SK-N-SH (cell line): ENCODE results near the gene SPATA32. TPM values are rescaled to one million over a fixed set of nuclear protein-coding genes. Genes with fewer than 3 reads are reported as not detected.

Source experiments
- CTCF ChIA-PET: fragments of 300-600, 350-600 bp; formaldehyde crosslinking; extraction: SDS; loops from one replicate; lab custom pipeline; 2021; lab: Yijun Ruan, JAX
- POLR2A ChIA-PET: fragments of 350-600 bp; sonication (Branson Sonifier 250); formaldehyde crosslinking; extraction: SDS; loops from one replicate; lab custom pipeline; 2020; ENCODE audit warnings: antibody characterized with exemption, inconsistent platforms; lab: Yijun Ruan, JAX
- DNase-seq: peaks from one replicate; pipeline ENCODE4 v3.0.0; 2012
- H2AFZ ChIP-seq: fragments of 200-600 bp; sonication (generic); 2 replicates; pipeline ENCODE4 v1.8.1; 2016; ENCODE audit warnings: antibody characterized with exemption, mild to moderate bottlenecking, low read depth
- H3F3A ChIP-seq: fragments of 200-600 bp; sonication (generic); replicated peaks from 2 replicates; pipeline ENCODE3; 2016; ENCODE audit warnings: antibody characterized with exemption, mild to moderate bottlenecking; ENCODE audit not compliant: insufficient read depth
- H3K27ac ChIP-seq, 2 experiments: fragments of 200-500 bp in 1 of 2; fragments of 200-600 bp in 1 of 2; sonication (Bioruptor generic) in 1 of 2; sonication (generic), shearing (Covaris generic) in 1 of 2; 2 replicates each; pipeline versions ENCODE4 v1.5.1 to v1.6.1; 2014 to 2016; ENCODE audit warnings: low read depth in 2 of 2, inconsistent platforms in 1 of 2, low read length in 1 of 2, mild to moderate bottlenecking in 1 of 2, mixed read lengths in 1 of 2
- H3K27me3 ChIP-seq: fragments of 200-600 bp; sonication (generic), shearing (Covaris generic); 2 replicates; pipeline ENCODE4 v1.6.1; 2016; ENCODE audit warnings: mixed run types; ENCODE audit not compliant: insufficient read depth
- H3K36me3 ChIP-seq, 2 experiments: fragments of 200-500 bp in 1 of 2; fragments of 200-600 bp in 1 of 2; sonication (Bioruptor generic) in 1 of 2; sonication (generic) in 1 of 2; replicated peaks in 1 of 2; 2 replicates each; pipeline versions ENCODE3 to v1.5.1; 2014 to 2016; ENCODE audit warnings: low read length in 1 of 2, mild to moderate bottlenecking in 1 of 2; ENCODE audit not compliant: insufficient read depth in 2 of 2, control insufficient read depth in 1 of 2
- H3K4me1 ChIP-seq, 2 experiments: fragments of 200-500 bp in 1 of 2; fragments of 200-600 bp in 1 of 2; sonication (Bioruptor generic) in 1 of 2; sonication (generic), shearing (Covaris generic) in 1 of 2; 2 replicates each; pipeline versions ENCODE4 v1.5.1 to v1.6.1; 2014 to 2016; ENCODE audit warnings: low read depth in 1 of 2, low read length in 1 of 2, mixed run types in 1 of 2; ENCODE audit not compliant: insufficient read depth in 2 of 2, control insufficient read depth in 1 of 2
- H3K4me2 ChIP-seq: fragments of 200-600 bp; sonication (generic), shearing (Covaris generic); 2 replicates; pipeline ENCODE4 v1.6.1; 2017; ENCODE audit warnings: mixed run types
- H3K4me3 ChIP-seq, 2 experiments: fragments of 200-500 bp in 1 of 2; fragments of 200-600 bp in 1 of 2; sonication (Bioruptor generic) in 1 of 2; sonication (generic), shearing (Covaris generic) in 1 of 2; 2 replicates each; pipeline versions ENCODE4 v1.5.1 to v1.8.1; 2014 to 2016; ENCODE audit warnings: low read depth in 2 of 2, inconsistent platforms in 1 of 2, low read length in 1 of 2, mild to moderate bottlenecking in 1 of 2, mixed read lengths in 1 of 2, moderate library complexity in 1 of 2
- H3K79me2 ChIP-seq: fragments of 200-600 bp; sonication (generic); 2 replicates; pipeline ENCODE4 v1.8.1; 2017; ENCODE audit warnings: mild to moderate bottlenecking; ENCODE audit not compliant: insufficient read depth
- H3K9ac ChIP-seq: fragments of 200-600 bp; sonication (generic); 2 replicates; pipeline ENCODE4 v1.6.1; 2017; ENCODE audit warnings: mixed run types
- H3K9me2 ChIP-seq: fragments of 200-600 bp; sonication (generic); 2 replicates; pipeline ENCODE4 v1.6.1; 2017; ENCODE audit warnings: mixed run types
- H3K9me3 ChIP-seq: fragments of 200-600 bp; sonication (generic); 2 replicates; pipeline ENCODE4 v1.6.1; 2017; ENCODE audit warnings: mixed run types, mild to moderate bottlenecking, moderate library complexity
- H4K20me1 ChIP-seq: fragments of 200-600 bp; sonication (generic); 2 replicates; pipeline ENCODE4 v1.6.1; 2017; ENCODE audit warnings: mild to moderate bottlenecking, mixed run types; ENCODE audit not compliant: insufficient read depth
- ELF1 ChIP-seq: IDR thresholded peaks from 2 replicates; pipeline ENCODE4 v1.4.0; 2012
- EP300 ChIP-seq, 2 experiments: IDR thresholded peaks; 2 replicates each; pipeline versions ENCODE4 v1.4.0 to v1.6.1; 2012; ENCODE audit warnings: borderline replicate concordance in 1 of 2, low read depth in 1 of 2, low read length in 1 of 2
- EZH2phosphoT487 ChIP-seq: fragments of 200-600 bp; sonication (generic); IDR thresholded peaks from 2 replicates; pipeline ENCODE4 v1.6.1; 2017; ENCODE audit warnings: low read depth, mixed run types, mild to moderate bottlenecking, antibody characterized with exemption, moderate library complexity, borderline replicate concordance
- FOSL2 ChIP-seq: IDR thresholded peaks from 2 replicates; pipeline ENCODE4 v1.4.0; 2012; ENCODE audit warnings: low read depth, mild to moderate bottlenecking, moderate library complexity, borderline replicate concordance
- MXI1 ChIP-seq: IDR thresholded peaks from 2 replicates; pipeline ENCODE4 v1.6.1; 2012; ENCODE audit warnings: mild to moderate bottlenecking, low read depth, low read length, improper control_type of control experiment
- NRF1 ChIP-seq: IDR thresholded peaks from 2 replicates; pipeline ENCODE4 v1.6.1; 2012; ENCODE audit warnings: low read depth, mild to moderate bottlenecking, low read length
- RAD21 ChIP-seq: IDR thresholded peaks from 2 replicates; pipeline ENCODE4 v1.6.1; 2012; ENCODE audit warnings: mild to moderate bottlenecking, low read length
- SMC3 ChIP-seq: IDR thresholded peaks from 2 replicates; pipeline ENCODE4 v1.6.1; 2012; ENCODE audit warnings: low read depth, low read length, improper control_type of control experiment
- TCF12 ChIP-seq: IDR thresholded peaks from 2 replicates; pipeline ENCODE4 v1.4.0; 2012
- TEAD4 ChIP-seq: IDR thresholded peaks from 2 replicates; pipeline ENCODE4 v1.4.0; 2012; ENCODE audit warnings: mild to moderate bottlenecking, borderline replicate concordance; ENCODE audit not compliant: insufficient read depth
- WGBS: methylation state at CpG from one replicate; pipeline ENCODE4 v1.1.6; 2017; ENCODE audit warnings: low lambda C conversion rate; 5-methylcytosine and 5-hydroxymethylcytosine counted together
- polyA plus RNA-seq, 3 experiments: library from polyadenylated mRNA; depleted of rRNA; stranded (reverse); fragments of >200 nt; gene quantifications; 2 replicates each; pipeline ENCODE4 v1.2.3, GENCODE V29; 2012
- TF ChIP-seq, protein P1 (sequence below): IDR thresholded peaks from 2 replicates; pipeline ENCODE4 v1.4.0; 2012; ENCODE audit warnings: low read depth
- TF ChIP-seq, protein P2 (sequence below): fragments of 200-600 bp; sonication (generic); IDR thresholded peaks from 2 replicates; pipeline ENCODE4 v1.6.1; 2017; ENCODE audit warnings: antibody characterized with exemption, mild to moderate bottlenecking, moderate library complexity

The SPATA32 gene, protein sequence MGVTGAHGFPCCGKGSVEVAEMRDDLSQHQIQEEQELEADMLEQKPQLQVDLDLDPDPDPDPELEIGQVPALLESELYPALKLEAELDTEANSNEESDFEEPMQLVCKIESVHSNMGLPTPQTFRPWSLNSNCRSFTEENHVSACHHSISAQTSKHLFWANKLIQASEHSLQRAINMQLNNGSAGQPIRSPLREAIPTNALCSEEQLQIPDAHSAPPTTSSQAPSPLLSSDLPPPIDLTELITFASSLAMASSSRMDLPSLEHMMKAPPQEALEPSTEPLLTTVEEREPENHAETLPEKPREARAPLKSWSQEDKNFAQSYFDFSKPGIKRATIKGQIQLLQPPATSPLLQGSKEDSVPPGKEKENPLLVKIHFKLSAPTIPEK
- 0.08 TPM in 1 of 2 replicates, not detected in the other for polyA plus RNA-seq (2012; rRNA removed)
- polyA plus RNA-seq (2012; cell fraction: cytosol; rRNA removed), result not detected in 2 replicates
- polyA plus RNA-seq (2012; cell fraction: nucleus; rRNA removed), result 0.10 TPM in 1 of 2 replicates, not detected in the other

DNA sequence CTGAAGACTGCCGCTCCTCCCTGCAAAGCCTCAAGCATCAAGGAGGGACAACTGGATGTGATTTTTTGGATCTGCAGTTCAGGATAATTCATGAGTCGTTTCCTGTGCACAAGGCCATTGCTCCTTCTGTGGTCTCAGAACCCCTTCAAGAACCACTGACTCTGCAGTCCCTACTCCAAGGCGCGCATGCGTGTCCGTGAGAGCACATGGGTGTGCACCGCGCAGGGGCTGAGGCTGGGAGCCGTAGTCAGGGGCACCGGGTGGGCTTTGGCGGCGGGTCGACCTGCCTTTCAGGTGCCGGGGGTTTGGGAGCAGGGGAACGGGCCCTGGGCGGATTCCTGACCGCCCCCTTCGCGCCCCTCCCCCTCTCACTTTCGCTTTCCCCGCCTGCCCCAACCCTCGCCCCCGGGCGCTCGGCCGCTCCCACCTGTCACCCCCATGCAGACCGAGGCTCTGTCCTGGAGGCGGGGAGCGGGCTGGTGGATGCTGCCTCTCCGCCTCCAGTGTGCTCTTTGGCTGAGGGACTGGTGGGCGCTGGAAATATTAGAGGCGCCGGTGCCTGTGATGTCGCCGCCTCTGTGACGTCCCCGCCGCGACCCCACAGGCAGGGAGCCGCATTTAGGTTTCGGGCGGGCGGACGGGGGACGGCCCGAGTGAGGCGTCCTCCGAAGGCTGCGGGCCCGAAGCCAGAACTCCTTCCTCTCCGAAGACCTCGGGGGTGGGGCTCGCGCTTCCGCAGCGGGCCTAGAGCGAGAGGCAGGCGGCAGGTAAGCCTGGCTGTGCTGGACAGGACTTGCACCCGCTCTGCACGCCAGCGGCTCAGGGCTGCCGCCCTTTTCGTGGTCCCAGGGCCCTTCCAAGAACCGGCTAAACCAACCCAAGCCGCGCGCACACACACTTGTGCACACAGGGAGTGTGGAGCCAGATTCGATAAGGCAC is at the start of gene SPATA32:
TSS of gene SPATA32 (minus strand) at position 518 of the 939 bp plus-strand sequence. CDS start at position 440, 78 bp downstream.
- TF ChIP-seq NRF1, result 0 out of 2 replicates have a peak, but pooled peaks have one; percentile 24
- TF ChIP-seq, protein P1, sequence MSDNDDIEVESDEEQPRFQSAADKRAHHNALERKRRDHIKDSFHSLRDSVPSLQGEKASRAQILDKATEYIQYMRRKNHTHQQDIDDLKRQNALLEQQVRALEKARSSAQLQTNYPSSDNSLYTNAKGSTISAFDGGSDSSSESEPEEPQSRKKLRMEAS, result no peak
- no peak for TF ChIP-seq EZH2phosphoT487
- TF ChIP-seq TEAD4, result no peak
- TF ChIP-seq SMC3, result no peak
- POLR2A ChIA-PET, result no interaction called here
- Histone ChIP-seq H3K4me2 (no peak within 1 kb of the TSS), H3K9ac (no peak within 1 kb of the TSS), H3K79me2 (no peaks in the 10 kb centered on the region), H3K4me1 (peaks cover 0 to 9% of the 10 kb centered on the region in 2 experiments; a peak in 3 of 4 replicates), H3K4me3 (peak within 1 kb of the TSS in 1 of 2 experiments; percentile 16; a peak in 1 of 4 replicates), H3K9me2 (no peaks in the 10 kb centered on the region), H4K20me1 (peaks cover 36% of the 10 kb centered on the region), H3K36me3 (peaks cover 24 to 32% of the 10 kb centered on the region in 2 experiments), H3K27ac (no peak within 1 kb of the TSS; a peak in 1 of 4 replicates), H3K27me3 (no peaks in the 10 kb centered on the region), H3F3A (peaks cover 41% of the 10 kb centered on the region), H3K9me3 (no peaks in the 10 kb centered on the region), H2AFZ (no peak within 1 kb of the TSS)
- peak; percentile 71 for DNase-seq
- WGBS, result 75% methylated on average over 49 of the region's 68 CpGs
- CTCF ChIA-PET, result interaction anchor here (1.1 to 3.0 kb wide), 3 partner anchors 15 to 124 kb away, joined by 6 to 13 read pairs (median 8); no protein-coding TSS in a partner anchor

DNA sequence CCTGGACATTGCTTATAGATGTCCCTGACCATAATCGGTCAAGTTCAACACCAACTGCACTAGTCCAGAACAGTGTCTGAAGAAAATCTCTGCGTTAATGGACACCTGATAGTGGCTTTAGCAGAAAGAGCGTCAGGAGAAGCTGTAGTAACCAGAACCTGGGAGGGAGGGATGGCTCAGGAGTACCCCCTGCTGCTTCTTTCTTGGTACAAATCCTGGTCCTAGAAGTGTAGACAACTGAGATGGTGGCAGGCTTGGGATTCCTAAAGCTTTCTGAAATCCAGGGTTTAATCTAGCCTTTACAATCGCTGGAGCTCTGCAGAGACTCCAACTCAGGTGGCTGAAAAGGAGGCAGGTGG is 49.5 kb upstream of the SPATA32 start:
- H3K27ac ChIP-seq, result peak overlapping the region; percentile 65 to 85; a peak in 3 of 4 replicates
- no peaks in the 10 kb centered on the region for H3K9me2 ChIP-seq
- peaks cover 28% of the 10 kb centered on the region for H3F3A ChIP-seq
- H4K20me1 ChIP-seq, result peaks cover 73% of the 10 kb centered on the region
- ChIA-PET CTCF (interaction anchor here (0.9 to 5.8 kb wide), 23 partner anchors 9 to 176 kb away, joined by 3 to 41 read pairs (median 5); partner anchors contain the start of gene ACBD4), POLR2A (interaction anchor here (0.5 to 1.2 kb wide), 4 partner anchors 23 to 931 kb away, joined by 3 read pairs; no protein-coding TSS in a partner anchor)
- H3K9ac ChIP-seq, result no peak overlapping the region
- H3K4me3 ChIP-seq, result no peak overlapping the region
- no peak overlapping the region for H2AFZ ChIP-seq
- peaks cover 44 to 49% of the 10 kb centered on the region in 2 experiments for H3K4me1 ChIP-seq
- H3K4me2 ChIP-seq, result peak overlapping the region; percentile 92
- no peaks in the 10 kb centered on the region for H3K9me3 ChIP-seq
- no peak for DNase-seq
- H3K79me2 ChIP-seq, result peaks cover 96% of the 10 kb centered on the region
- peaks cover 10 to 14% of the 10 kb centered on the region in 2 experiments for H3K36me3 ChIP-seq
- TF ChIP-seq, protein P2, sequence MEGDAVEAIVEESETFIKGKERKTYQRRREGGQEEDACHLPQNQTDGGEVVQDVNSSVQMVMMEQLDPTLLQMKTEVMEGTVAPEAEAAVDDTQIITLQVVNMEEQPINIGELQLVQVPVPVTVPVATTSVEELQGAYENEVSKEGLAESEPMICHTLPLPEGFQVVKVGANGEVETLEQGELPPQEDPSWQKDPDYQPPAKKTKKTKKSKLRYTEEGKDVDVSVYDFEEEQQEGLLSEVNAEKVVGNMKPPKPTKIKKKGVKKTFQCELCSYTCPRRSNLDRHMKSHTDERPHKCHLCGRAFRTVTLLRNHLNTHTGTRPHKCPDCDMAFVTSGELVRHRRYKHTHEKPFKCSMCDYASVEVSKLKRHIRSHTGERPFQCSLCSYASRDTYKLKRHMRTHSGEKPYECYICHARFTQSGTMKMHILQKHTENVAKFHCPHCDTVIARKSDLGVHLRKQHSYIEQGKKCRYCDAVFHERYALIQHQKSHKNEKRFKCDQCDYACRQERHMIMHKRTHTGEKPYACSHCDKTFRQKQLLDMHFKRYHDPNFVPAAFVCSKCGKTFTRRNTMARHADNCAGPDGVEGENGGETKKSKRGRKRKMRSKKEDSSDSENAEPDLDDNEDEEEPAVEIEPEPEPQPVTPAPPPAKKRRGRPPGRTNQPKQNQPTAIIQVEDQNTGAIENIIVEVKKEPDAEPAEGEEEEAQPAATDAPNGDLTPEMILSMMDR, result peak; percentile 20; the same call in 1 of the 2 replicates
- TF ChIP-seq NRF1 (no peak), MXI1 (no peak), ELF1 (no peak), FOSL2 (no peak), RAD21 (peak; percentile 55), TCF12 (no peak), SMC3 (peak; percentile 38; the same call in 1 of the 2 replicates), EP300 (IDR thresholded peaks at IDR 0.05; ENCODE audit: borderline replicate concordance in 1 of 2, low read depth in 1 of 2, low read length in 1 of 2) (0 out of 4 replicates have a peak, but pooled peaks of 1 of the 2 experiments have one; percentile 0)
- 93% methylated on average over 4 of the region's 4 CpGs for WGBS
- no peaks in the 10 kb centered on the region for H3K27me3 ChIP-seq
